HG02885 (cell line): ENCODE measurements around the gene PUS3.

Source experiments
- ATAC-seq: cut with Tn5 transposase; IDR thresholded peaks from one replicate; pipeline ENCODE4 v1.9.1; 2021; ENCODE audit warnings: mild to moderate bottlenecking; ENCODE audit not compliant: unreplicated experiment, poor library complexity

Gene PUS3

GRCh38 chr11:125902927-125903710 lies at the start of gene PUS3:
PUS3 (minus strand) TSS chr11:125903206; CDS start chr11:125896284, 6,922 bp downstream.
- peak; percentile 97 for ATAC-seq

GRCh38 chr11:125952559-125952958 lies 49.6 kb upstream of the PUS3 start:
- ATAC-seq, result no peak

GRCh38 chr11:125951731-125952130 lies 48.7 kb upstream of the PUS3 start:
- ATAC-seq, result no peak

- ATAC-seq, result no peak
Observed at GRCh38 chr11:125950696-125951651, 48.0 kb upstream of the PUS3 start.

- no peak for ATAC-seq
Observed at GRCh38 chr11:125950178-125950490, 47.1 kb upstream of the PUS3 start.

- no peak for ATAC-seq
Observed at GRCh38 chr11:125949271-125950177, 46.5 kb upstream of the PUS3 start.

GRCh38 chr11:125948278-125949051 lies 45.5 kb upstream of the PUS3 start:
- no peak for ATAC-seq

- ATAC-seq, result no peak
Observed at GRCh38 chr11:125947419-125948277, 44.6 kb upstream of the PUS3 start.

- ATAC-seq, result no peak
Observed at GRCh38 chr11:125946712-125947418, 43.9 kb upstream of the PUS3 start.

- no peak for ATAC-seq
Observed at GRCh38 chr11:125945797-125946520, 43.0 kb upstream of the PUS3 start, which contains the start of gene VSIG10L2. VSIG10L2 (plus strand) TSS chr11:125946044; CDS start chr11:125946056, 12 bp downstream.

GRCh38 chr11:125945011-125945796 lies 42.2 kb upstream of the PUS3 start:
- no peak for ATAC-seq

GRCh38 chr11:125944350-125945010 lies 41.5 kb upstream of the PUS3 start:
- ATAC-seq, result no peak

GRCh38 chr11:125943661-125944349 lies 40.8 kb upstream of the PUS3 start:
- no peak for ATAC-seq

- no peak for ATAC-seq
Observed at GRCh38 chr11:125942771-125943428, 39.9 kb upstream of the PUS3 start.
